Esophagus squamous epithelium (tissue), 5 donors: ENCODE data around the gene RECQL. TPM values are rescaled to one million over a fixed set of nuclear protein-coding genes. Genes with fewer than 3 reads are reported as not detected.
"Not testable (repeated sequence)": the region's sequence is repeated elsewhere in the genome, so short reads cannot be mapped to it uniquely, and the experiment has no call there.

Experiments used
- DNase-seq: peaks from one replicate; lab custom pipeline; 2025; lab: John Stamatoyannopoulos, UW
- H3K27ac ChIP-seq, 4 donors: fragments of 200-600 bp; sonication (generic); one replicate each; pipeline ENCODE4 v1.5.1; 2016 to 2019; ENCODE audit warnings: mild to moderate bottlenecking in 1 of 4
- H3K27me3 ChIP-seq, 4 donors: fragments of 200-600 bp; sonication (generic); 1 replicate in 3 of 4; 2 replicates in 1 of 4; pipeline versions ENCODE4 v1.5.1 to v1.6.0; 2017 to 2021; ENCODE audit warnings: antibody characterized with exemption in 1 of 4
- H3K36me3 ChIP-seq, 3 donors: fragments of 200-600 bp; sonication (generic); one replicate each; pipeline ENCODE4 v1.5.1; 2016 to 2019
- H3K4me1 ChIP-seq, 3 donors: fragments of 200-600 bp; sonication (generic); one replicate each; pipeline ENCODE4 v1.5.1; 2017 to 2019
- H3K4me3 ChIP-seq, 4 donors: fragments of 200-600 bp; sonication (generic); 1 replicate in 3 of 4; 2 replicates in 1 of 4; pipeline ENCODE4 v1.5.1; 2016 to 2019; ENCODE audit warnings: mild to moderate bottlenecking in 2 of 4, moderate library complexity in 1 of 4
- H3K9me3 ChIP-seq, 3 donors: fragments of 200-600 bp; sonication (generic); one replicate each; pipeline ENCODE4 v1.5.1; 2016 to 2019
- POLR2A ChIP-seq, 4 donors: fragments of 450-650 bp; IDR thresholded peaks; one replicate each; pipeline ENCODE4 v1.6.1; 2017; ENCODE audit warnings: antibody characterized with exemption in 4 of 4, mild to moderate bottlenecking in 4 of 4, moderate library complexity in 3 of 4
- WGBS, 2 donors: methylation state at CpG; one replicate each; pipeline ENCODE4 v1.1.5; 2018; 5-methylcytosine and 5-hydroxymethylcytosine counted together
- intact Hi-C: fragments of 100-400 bp; cut with DNase I; formaldehyde crosslinking; loops from one replicate; pipeline ENCODE4 v1.15.0; 2022
- total RNA-seq, 4 donors: library from RNA; depleted of rRNA; stranded (reverse); fragments of >200 nt; gene quantifications; one replicate each; pipeline ENCODE4 v1.1.0, GENCODE V29; 2016
- TF ChIP-seq, protein P1 (sequence below), 6 experiments: fragments of 450-650 bp in 4 of 6; fragments of 200-600 bp in 2 of 6; sonication (generic) in 2 of 6; IDR thresholded peaks; one replicate each; pipeline ENCODE4 v1.5.1; 2016 to 2019; ENCODE audit warnings: antibody characterized with exemption in 6 of 6, mild to moderate bottlenecking in 4 of 6, moderate library complexity in 4 of 6
- donor health status: DM: yes; HTN: yes; CAD: no.

Gene RECQL
- total RNA-seq, 4 donors from 2014 or later, result 10.0 to 36.5 (median 25.6) TPM

DNA sequence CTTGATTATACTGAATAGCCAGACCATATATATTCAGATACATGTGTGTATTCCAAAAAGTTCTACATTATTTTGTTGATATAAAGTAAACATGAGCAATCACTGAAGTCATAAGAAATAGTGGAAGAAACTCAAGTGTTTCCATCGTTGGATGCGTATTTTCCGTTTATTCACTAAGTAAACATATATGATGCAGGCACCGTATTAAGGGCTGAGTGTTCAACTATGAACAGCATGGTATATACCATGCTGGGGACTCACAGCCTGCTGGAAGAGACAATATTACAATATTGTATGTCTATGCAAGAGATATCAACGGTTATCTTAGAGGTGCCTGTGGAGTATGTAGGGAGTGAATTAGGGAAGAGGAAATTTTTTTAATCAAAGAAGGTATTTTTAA is 62.8 kb downstream of the RECQL start:
- Histone ChIP-seq H3K27ac (peak overlapping the region in 3 of 4 donors; percentile 89 to 93 (median 92)), H3K27me3 (peaks cover 0 to 6% (median 0%) of the 10 kb centered on the region in 4 donors), H3K4me1 (peaks cover 0 to 30% (median 12%) of the 10 kb centered on the region in 3 donors), H3K36me3 (peaks cover 0 to 35% (median 0%) of the 10 kb centered on the region in 3 donors), H3K9me3 (no peaks in the 10 kb centered on the region), H3K4me3 (peak overlapping the region; percentile 66 to 95 (median 78))
- 55 to 72% methylated on average over 5 of the region's 5 CpGs for WGBS, 2 donors
- DNase-seq, result no peak
- intact Hi-C loops, result no loop called here
- TF ChIP-seq, protein P1, sequence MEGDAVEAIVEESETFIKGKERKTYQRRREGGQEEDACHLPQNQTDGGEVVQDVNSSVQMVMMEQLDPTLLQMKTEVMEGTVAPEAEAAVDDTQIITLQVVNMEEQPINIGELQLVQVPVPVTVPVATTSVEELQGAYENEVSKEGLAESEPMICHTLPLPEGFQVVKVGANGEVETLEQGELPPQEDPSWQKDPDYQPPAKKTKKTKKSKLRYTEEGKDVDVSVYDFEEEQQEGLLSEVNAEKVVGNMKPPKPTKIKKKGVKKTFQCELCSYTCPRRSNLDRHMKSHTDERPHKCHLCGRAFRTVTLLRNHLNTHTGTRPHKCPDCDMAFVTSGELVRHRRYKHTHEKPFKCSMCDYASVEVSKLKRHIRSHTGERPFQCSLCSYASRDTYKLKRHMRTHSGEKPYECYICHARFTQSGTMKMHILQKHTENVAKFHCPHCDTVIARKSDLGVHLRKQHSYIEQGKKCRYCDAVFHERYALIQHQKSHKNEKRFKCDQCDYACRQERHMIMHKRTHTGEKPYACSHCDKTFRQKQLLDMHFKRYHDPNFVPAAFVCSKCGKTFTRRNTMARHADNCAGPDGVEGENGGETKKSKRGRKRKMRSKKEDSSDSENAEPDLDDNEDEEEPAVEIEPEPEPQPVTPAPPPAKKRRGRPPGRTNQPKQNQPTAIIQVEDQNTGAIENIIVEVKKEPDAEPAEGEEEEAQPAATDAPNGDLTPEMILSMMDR (IDR thresholded peaks at IDR 0.05), result no peak
- TF ChIP-seq POLR2A (IDR thresholded peaks at IDR 0.05), result no peak

DNA sequence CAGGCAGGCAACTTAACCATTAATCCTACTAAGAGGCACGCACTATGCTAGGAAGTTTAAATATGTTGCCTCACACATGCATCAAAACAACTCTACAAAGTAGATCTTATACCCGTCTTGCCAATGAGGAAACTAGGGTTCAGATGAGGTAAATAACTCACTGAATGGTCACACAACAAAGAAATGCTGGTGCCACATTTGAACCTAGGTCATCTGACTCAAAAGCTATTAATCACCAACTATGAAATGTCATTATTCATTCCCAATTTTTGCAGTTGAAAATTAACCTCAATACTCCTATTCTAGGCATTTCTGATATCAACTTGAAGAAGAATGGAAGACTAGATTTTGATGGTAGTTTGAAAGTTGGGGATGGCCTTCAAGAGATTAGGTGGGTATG is 66.7 kb downstream of the RECQL start:
- H3K9me3 ChIP-seq, result no peaks in the 10 kb centered on the region
- no peaks in the 10 kb centered on the region for H3K36me3 ChIP-seq
- WGBS, 2 donors, result 55 to 70% methylated on average over 2 of the region's 2 CpGs
- TF ChIP-seq, protein P1 (IDR thresholded peaks at IDR 0.05), result no peak
- TF ChIP-seq POLR2A (IDR thresholded peaks at IDR 0.05), result no peak
- H3K27ac ChIP-seq, result no peak overlapping the region
- H3K4me1 ChIP-seq, result peaks cover 0 to 22% (median 12%) of the 10 kb centered on the region in 3 donors
- H3K27me3 ChIP-seq, result peaks cover 0 to 26% (median 0%) of the 10 kb centered on the region in 4 donors
- intact Hi-C loops, result no loop called here
- H3K4me3 ChIP-seq, result no peak overlapping the region
- no peak for DNase-seq

DNA sequence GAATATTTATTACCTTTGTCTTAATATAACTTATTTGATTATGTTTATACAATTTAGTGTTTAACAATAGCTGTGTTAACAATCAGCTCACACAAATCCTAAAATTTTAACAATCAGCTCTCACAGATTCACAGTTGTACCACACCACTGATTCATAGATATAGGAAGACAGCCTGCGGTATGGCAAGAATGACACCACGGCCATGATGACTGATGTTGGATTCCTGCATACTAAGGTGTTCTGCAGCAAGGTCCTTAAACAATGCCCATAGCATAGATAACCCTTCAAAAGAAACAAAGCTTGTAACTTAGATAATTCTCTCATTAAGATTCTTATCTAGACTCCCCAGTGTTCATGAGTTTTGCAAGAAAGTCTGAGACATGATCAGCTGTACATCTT is 67.9 kb downstream of the RECQL start:
- Histone ChIP-seq H3K9me3 (no peaks in the 10 kb centered on the region), H3K27me3 (peaks cover 0 to 26% (median 0%) of the 10 kb centered on the region in 4 donors), H3K4me1 (peaks cover 0 to 11% (median 6%) of the 10 kb centered on the region in 3 donors), H3K36me3 (no peaks in the 10 kb centered on the region), H3K27ac (no peak overlapping the region), H3K4me3 (no peak overlapping the region)
- no peak for TF ChIP-seq POLR2A (IDR thresholded peaks at IDR 0.05)
- TF ChIP-seq, protein P1 (IDR thresholded peaks at IDR 0.05), result no peak
- WGBS, 2 donors, result 48 to 51% methylated on average over 2 of the region's 2 CpGs
- DNase-seq, result no peak
- intact Hi-C loops, result no loop called here

DNA sequence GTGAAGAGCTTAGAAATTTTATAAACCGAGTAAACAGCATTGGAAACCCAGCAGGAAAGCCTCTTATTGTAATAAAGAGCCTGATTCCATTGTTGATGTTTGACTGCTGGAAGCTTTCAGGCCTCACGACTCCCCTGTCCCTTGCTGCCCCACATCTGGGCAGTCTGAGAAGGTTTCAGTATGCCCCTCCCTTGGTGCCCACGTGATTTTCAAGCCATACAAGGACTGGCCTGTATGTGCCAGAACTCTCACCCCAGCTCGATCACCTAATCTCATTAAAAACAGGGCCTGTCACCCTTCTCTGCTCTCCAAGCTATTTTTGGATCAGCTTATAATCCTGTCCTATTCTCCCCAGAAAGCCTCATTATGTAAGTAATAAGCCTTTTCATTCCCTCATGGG is 71.4 kb downstream of the RECQL start:
- no peak overlapping the region for H3K4me3 ChIP-seq
- H3K36me3 ChIP-seq, result no peaks in the 10 kb centered on the region
- 44 to 46% methylated on average over 4 of the region's 4 CpGs for WGBS, 2 donors
- intact Hi-C loops, result no loop called here
- no peaks in the 10 kb centered on the region for H3K4me1 ChIP-seq
- no peak overlapping the region for H3K27ac ChIP-seq
- DNase-seq, result no peak
- TF ChIP-seq, protein P1 (IDR thresholded peaks at IDR 0.05), result no peak
- no peak for TF ChIP-seq POLR2A (IDR thresholded peaks at IDR 0.05)
- no peaks in the 10 kb centered on the region for H3K9me3 ChIP-seq
- H3K27me3 ChIP-seq, result peaks cover 0 to 26% (median 0%) of the 10 kb centered on the region in 4 donors

DNA sequence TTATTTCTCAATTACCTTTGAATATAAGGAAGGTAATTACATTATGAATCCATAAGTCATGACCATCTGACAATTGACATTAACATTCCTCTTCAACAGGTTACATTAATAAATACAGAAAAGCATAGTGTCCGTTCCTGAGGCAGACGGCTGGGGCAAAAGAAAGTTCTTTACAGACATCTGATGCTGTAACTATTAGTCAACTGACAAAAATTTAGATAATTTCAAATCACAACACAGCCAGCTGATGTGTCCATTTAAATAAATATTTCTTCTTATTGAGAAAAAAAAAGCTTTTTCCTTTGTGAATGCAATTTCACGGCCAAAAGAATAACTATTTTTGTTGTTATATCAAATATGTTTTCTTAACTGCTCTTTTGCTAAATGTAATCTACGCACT is 73.2 kb downstream of the RECQL start:
- peaks cover 0 to 16% (median 0%) of the 10 kb centered on the region in 4 donors for H3K27me3 ChIP-seq
- WGBS, 2 donors, result 63 to 71% methylated on average over 4 of the region's 4 CpGs
- no peak for DNase-seq
- H3K27ac ChIP-seq, result no peak overlapping the region
- no peak for TF ChIP-seq POLR2A (IDR thresholded peaks at IDR 0.05)
- H3K9me3 ChIP-seq, result no peaks in the 10 kb centered on the region
- H3K4me3 ChIP-seq, result no peak overlapping the region
- intact Hi-C loops, result no loop called here
- H3K4me1 ChIP-seq, result no peaks in the 10 kb centered on the region
- H3K36me3 ChIP-seq, result no peaks in the 10 kb centered on the region

DNA sequence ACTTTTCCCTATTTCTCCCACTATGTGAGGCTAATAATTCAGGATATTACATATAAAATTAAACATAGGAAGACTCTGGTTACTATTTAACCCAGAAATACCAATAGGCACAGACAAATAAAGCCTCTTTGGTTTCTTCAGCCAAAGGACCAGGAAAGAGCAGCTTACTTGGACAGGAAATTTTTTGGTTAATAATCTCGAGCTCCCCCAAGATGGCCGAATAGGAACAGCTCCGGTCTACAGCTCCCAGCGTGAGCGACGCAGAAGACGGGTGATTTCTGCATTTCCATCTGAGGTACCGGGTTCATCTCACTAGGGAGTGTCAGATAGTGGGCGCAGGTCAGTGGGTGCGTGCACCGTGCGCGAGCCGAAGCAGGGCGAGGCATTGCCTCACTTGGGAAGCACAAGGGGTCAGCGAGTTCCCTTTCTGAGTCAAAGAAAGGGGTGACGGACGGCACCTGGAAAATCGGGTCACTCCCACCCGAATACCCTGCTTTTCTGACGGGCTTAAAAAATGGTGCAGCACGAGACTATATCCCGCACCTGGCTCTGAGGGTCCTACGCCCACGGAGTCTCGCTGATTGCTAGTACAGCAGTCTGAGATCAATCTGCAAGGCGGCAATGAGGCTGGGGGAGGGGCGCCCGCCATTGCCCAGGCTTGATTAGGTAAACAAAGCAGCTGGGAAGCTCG is 82.3 kb downstream of the RECQL start:
- H3K4me3 ChIP-seq, H3K27ac ChIP-seq, H3K9me3 ChIP-seq, H3K27me3 ChIP-seq, H3K36me3 ChIP-seq, intact Hi-C loops, H3K4me1 ChIP-seq, DNase-seq: not testable (repeated sequence)
- 85 to 86% methylated on average over 14 to 25 of the region's 30 CpGs for WGBS, 2 donors
